ES-I3 (cell line): ENCODE measurements around the gene PRUNE2.

Experiments used
- H3K36me3 ChIP-seq: 2 replicates; pipeline ENCODE4 v1.6.1; 2013; ENCODE audit warnings: mild to moderate bottlenecking, low read length, control low read depth, moderate library complexity; ENCODE audit not compliant: insufficient read depth
- H3K4me1 ChIP-seq: 2 replicates; pipeline ENCODE4 v1.6.1; 2013; ENCODE audit warnings: mild to moderate bottlenecking, control low read depth, low read length; ENCODE audit not compliant: insufficient read depth
- H3K9ac ChIP-seq: 2 replicates; pipeline ENCODE4 v1.6.1; 2013; ENCODE audit warnings: low read depth, mild to moderate bottlenecking, low read length, moderate library complexity
- H3K9me3 ChIP-seq: 2 replicates; pipeline ENCODE4 v1.6.1; 2013; ENCODE audit warnings: mild to moderate bottlenecking, low read length, moderate library complexity; ENCODE audit not compliant: control insufficient read depth, insufficient read depth

PRUNE2 gene

DNA sequence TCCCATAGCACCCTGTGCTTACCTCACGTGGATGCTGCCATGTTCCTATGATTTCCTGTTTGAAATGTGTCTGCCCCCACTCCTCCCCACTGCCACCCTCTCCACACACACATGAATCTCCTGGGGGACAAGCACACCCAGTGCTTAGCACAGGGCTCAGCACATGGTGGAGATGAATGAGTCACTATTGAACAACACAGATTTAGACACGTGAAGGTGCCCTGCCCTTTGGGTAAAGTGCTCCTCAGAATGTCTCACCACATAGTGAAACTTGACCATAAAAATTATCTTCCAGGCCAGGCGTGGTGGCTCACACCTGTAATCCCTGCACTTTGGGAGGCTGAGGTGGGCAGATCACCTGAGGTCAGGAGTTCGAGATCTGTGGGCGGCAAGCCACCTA, 240.5 kb downstream of the PRUNE2 start:
- H3K9ac ChIP-seq: no peak overlapping the region
- peaks cover 3% of the 10 kb centered on the region; the same call in 1 of the 2 replicates for H3K9me3 ChIP-seq
- H3K4me1 ChIP-seq: no peaks in the 10 kb centered on the region; the same call in 1 of the 2 replicates
- H3K36me3 ChIP-seq: no peaks in the 10 kb centered on the region

GRCh38 chr9:76664120-76664519, 241.8 kb downstream of the PRUNE2 start:
- no peaks in the 10 kb centered on the region for H3K36me3 ChIP-seq
- no peaks in the 10 kb centered on the region; the same call in 1 of the 2 replicates for H3K4me1 ChIP-seq
- H3K9ac ChIP-seq: no peak overlapping the region
- H3K9me3 ChIP-seq: no peaks in the 10 kb centered on the region

GRCh38 chr9:76662476-76663281, 243.2 kb downstream of the PRUNE2 start:
- Histone ChIP-seq H3K36me3 (no peaks in the 10 kb centered on the region), H3K4me1 (no peaks in the 10 kb centered on the region; the same call in 1 of the 2 replicates), H3K9ac (no peak overlapping the region), H3K9me3 (no peaks in the 10 kb centered on the region)

- no peaks in the 10 kb centered on the region for H3K36me3 ChIP-seq
- no peak overlapping the region for H3K9ac ChIP-seq
- H3K9me3 ChIP-seq: no peaks in the 10 kb centered on the region
- H3K4me1 ChIP-seq: no peaks in the 10 kb centered on the region; the same call in 1 of the 2 replicates
Observed at GRCh38 chr9:76658510-76659231, 247.2 kb downstream of the PRUNE2 start.

GRCh38 chr9:76657265-76657664, 248.6 kb downstream of the PRUNE2 start:
- H3K9me3 ChIP-seq: no peaks in the 10 kb centered on the region
- H3K9ac ChIP-seq: no peak overlapping the region
- peaks cover 2% of the 10 kb centered on the region for H3K4me1 ChIP-seq
- no peaks in the 10 kb centered on the region for H3K36me3 ChIP-seq

GRCh38 chr9:76655971-76656370, 249.9 kb downstream of the PRUNE2 start:
- Histone ChIP-seq H3K4me1 (peaks cover 15% of the 10 kb centered on the region), H3K36me3 (no peaks in the 10 kb centered on the region), H3K9me3 (no peaks in the 10 kb centered on the region), H3K9ac (no peak overlapping the region)

DNA sequence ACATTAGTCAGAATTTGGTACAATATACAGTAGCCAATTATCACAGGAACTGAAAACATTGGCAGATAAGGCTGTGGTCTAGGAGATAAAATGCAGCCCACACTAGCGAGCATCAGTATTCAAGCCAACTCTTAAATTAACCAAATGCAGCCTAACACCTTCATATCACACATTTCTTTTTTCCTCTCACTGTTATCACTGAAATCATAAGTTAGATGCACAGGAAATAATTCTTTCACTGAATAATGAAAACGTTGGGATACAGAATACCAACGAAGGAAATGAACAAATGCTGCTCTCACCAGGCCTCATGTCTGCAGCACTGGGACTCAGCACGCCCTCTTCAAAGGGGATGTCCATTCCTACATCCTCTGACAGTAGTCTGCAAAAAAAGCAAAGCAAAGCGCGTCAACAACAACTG, 250.8 kb downstream of the PRUNE2 start:
- peaks cover 23% of the 10 kb centered on the region for H3K4me1 ChIP-seq

GRCh38 chr9:76654575-76654974, 251.3 kb downstream of the PRUNE2 start:
- H3K9ac ChIP-seq: no peak overlapping the region
- peaks cover 23% of the 10 kb centered on the region for H3K4me1 ChIP-seq
- no peaks in the 10 kb centered on the region for H3K9me3 ChIP-seq

More for the DNA sequence above, 250.8 kb downstream of the PRUNE2 start:
- Histone ChIP-seq H3K36me3 (no peaks in the 10 kb centered on the region), H3K9me3 (no peaks in the 10 kb centered on the region), H3K9ac (no peak overlapping the region)

DNA sequence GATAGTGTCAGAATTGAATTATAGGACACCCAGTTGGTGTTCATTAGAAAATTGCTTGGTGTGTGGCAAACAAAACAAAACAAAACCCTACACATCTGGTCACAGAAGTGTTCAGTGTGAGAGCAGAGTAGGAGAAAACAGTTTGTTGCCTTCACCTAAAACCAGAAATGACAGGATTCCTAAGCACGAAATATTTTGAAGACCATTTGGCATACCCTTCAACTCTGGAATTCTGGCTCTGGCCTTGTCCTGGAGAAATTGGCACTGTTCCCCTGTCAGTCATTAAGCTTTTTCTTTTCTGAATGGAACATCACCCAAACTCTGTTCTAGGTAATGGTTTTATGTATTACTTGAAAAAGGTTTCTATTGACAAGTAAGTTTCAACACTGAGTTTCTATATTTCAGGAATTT, 251.9 kb downstream of the PRUNE2 start:
- Histone ChIP-seq H3K9ac (no peak overlapping the region), H3K36me3 (no peaks in the 10 kb centered on the region), H3K4me1 (peaks cover 23% of the 10 kb centered on the region), H3K9me3 (no peaks in the 10 kb centered on the region)

More at GRCh38 chr9:76654575-76654974, 251.3 kb downstream of the PRUNE2 start:
- no peaks in the 10 kb centered on the region for H3K36me3 ChIP-seq

GRCh38 chr9:76652894-76653293, 253.0 kb downstream of the PRUNE2 start:
- Histone ChIP-seq H3K9ac (no peak overlapping the region), H3K4me1 (peaks cover 23% of the 10 kb centered on the region), H3K36me3 (no peaks in the 10 kb centered on the region), H3K9me3 (no peaks in the 10 kb centered on the region)

DNA sequence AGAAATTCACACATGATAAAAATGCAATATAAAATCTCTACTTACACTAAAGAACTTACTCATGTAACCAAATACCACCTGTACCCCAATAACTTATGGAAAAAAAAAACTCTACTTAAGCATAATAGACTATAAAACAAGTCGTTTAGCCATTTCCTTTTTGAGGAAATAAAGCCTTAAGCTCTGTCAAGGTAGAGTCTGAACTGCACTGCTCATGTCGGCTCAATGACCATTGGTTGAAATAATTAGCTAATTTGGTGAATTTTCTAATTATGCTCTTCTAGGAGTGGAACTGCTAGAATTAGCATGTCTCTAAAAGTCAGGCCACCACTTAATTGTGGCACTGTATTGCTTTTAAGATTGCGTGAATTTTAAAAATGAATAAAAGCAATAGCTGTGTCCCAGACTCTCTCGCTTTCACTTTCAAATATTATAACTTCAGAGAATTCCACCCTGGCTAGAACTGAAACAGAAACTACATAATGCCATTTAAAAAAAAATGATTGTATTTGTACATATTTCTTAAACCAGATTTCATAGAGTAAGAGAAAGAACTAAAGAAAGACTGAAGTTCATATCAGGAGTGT, 254.7 kb downstream of the PRUNE2 start:
- Histone ChIP-seq H3K4me1 (peaks cover 23% of the 10 kb centered on the region), H3K36me3 (no peaks in the 10 kb centered on the region), H3K9me3 (no peaks in the 10 kb centered on the region), H3K9ac (0 out of 2 replicates have a peak overlapping the region, but pooled peaks have one; percentile 3)

- no peaks in the 10 kb centered on the region for H3K36me3 ChIP-seq
- H3K9me3 ChIP-seq: no peaks in the 10 kb centered on the region
- H3K9ac ChIP-seq: 0 out of 2 replicates have a peak overlapping the region, but pooled peaks have one; percentile 3
- peaks cover 23% of the 10 kb centered on the region for H3K4me1 ChIP-seq
Observed at GRCh38 chr9:76650692-76651091, 255.2 kb downstream of the PRUNE2 start.

DNA sequence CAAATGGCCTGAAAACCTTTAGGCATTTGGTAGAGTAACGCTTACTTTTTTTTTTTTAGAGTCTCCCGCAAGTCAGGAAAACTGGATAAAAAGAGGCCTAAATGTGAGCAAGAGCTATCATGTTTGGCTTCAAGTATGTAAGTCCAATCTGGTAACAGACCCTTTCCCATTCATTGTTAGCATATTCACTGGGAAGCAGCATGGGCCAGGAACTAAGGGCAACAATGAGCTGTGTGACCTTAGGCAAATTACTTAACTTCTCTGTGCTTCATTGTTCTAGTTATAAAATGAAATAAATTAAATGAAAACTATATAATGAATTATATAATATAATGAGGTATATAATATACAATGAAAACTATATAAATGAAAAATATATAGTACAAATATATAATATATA, 256.0 kb downstream of the PRUNE2 start:
- no peaks in the 10 kb centered on the region for H3K9me3 ChIP-seq
- H3K4me1 ChIP-seq: peaks cover 23% of the 10 kb centered on the region
- no peaks in the 10 kb centered on the region for H3K36me3 ChIP-seq

GRCh38 chr9:76646249-76646648, 259.7 kb downstream of the PRUNE2 start:
- H3K36me3 ChIP-seq: no peaks in the 10 kb centered on the region
- H3K9me3 ChIP-seq: no peaks in the 10 kb centered on the region
- H3K9ac ChIP-seq: no peak overlapping the region
- H3K4me1 ChIP-seq: peaks cover 16% of the 10 kb centered on the region; the same call in 1 of the 2 replicates

More for the DNA sequence above, 256.0 kb downstream of the PRUNE2 start:
- no peak overlapping the region for H3K9ac ChIP-seq
